SK-N-SH (cell line): ENCODE results near the gene CAV1.

ENCODE experiments used
- CTCF ChIP-seq: fragments of 200-600 bp; sonication (generic); IDR thresholded peaks from 2 replicates; pipeline ENCODE4 v1.6.1; 2017; ENCODE audit warnings: antibody characterized with exemption, mild to moderate bottlenecking, moderate library complexity
- EP300 ChIP-seq, 2 experiments: IDR thresholded peaks; 2 replicates each; pipeline versions ENCODE4 v1.4.0 to v1.6.1; 2012; ENCODE audit warnings: borderline replicate concordance in 1 of 2, low read depth in 1 of 2, low read length in 1 of 2
- EZH2phosphoT487 ChIP-seq: fragments of 200-600 bp; sonication (generic); IDR thresholded peaks from 2 replicates; pipeline ENCODE4 v1.6.1; 2017; ENCODE audit warnings: low read depth, mixed run types, mild to moderate bottlenecking, antibody characterized with exemption, moderate library complexity, borderline replicate concordance
- FOXM1 ChIP-seq: IDR thresholded peaks from 2 replicates; pipeline ENCODE4 v1.4.0; 2012; ENCODE audit warnings: low read depth, mild to moderate bottlenecking
- NFIC ChIP-seq: IDR thresholded peaks from 2 replicates; pipeline ENCODE4 v1.4.0; 2012; ENCODE audit warnings: borderline replicate concordance
- POLR2AphosphoS5 ChIP-seq: IDR thresholded peaks from 2 replicates; pipeline ENCODE4 v1.6.1; 2012; ENCODE audit warnings: low read depth, low read length
- RAD21 ChIP-seq: IDR thresholded peaks from 2 replicates; pipeline ENCODE4 v1.6.1; 2012; ENCODE audit warnings: mild to moderate bottlenecking, low read length
- RCOR1 ChIP-seq: fragments of 150-350 bp; IDR thresholded peaks from 2 replicates; pipeline ENCODE4 v1.6.1; 2017; ENCODE audit warnings: antibody characterized with exemption, low read length
- REST ChIP-seq: IDR thresholded peaks from 2 replicates; pipeline ENCODE4 v1.6.1; 2012; ENCODE audit warnings: mild to moderate bottlenecking, low read depth, low read length, moderate library complexity
- SMC3 ChIP-seq: IDR thresholded peaks from 2 replicates; pipeline ENCODE4 v1.6.1; 2012; ENCODE audit warnings: low read depth, low read length, improper control_type of control experiment
- TAF1 ChIP-seq: IDR thresholded peaks from 2 replicates; pipeline ENCODE4 v1.6.1; 2012; ENCODE audit warnings: low read depth, mild to moderate bottlenecking, low read length, moderate library complexity, borderline replicate concordance
- TCF12 ChIP-seq: IDR thresholded peaks from 2 replicates; pipeline ENCODE4 v1.4.0; 2012
- USF2 ChIP-seq: fragments of 150-350 bp; IDR thresholded peaks from 2 replicates; pipeline ENCODE4 v1.6.1; 2017; ENCODE audit warnings: antibody characterized with exemption, low read length, low read depth, borderline replicate concordance

- TF ChIP-seq EZH2phosphoT487, result no peak
- TF ChIP-seq POLR2AphosphoS5, result no peak
- no peak for TF ChIP-seq CTCF
- TF ChIP-seq RAD21, result no peak
- no peak for TF ChIP-seq EP300 (IDR thresholded peaks at IDR 0.05; ENCODE audit: borderline replicate concordance in 1 of 2, low read depth in 1 of 2, low read length in 1 of 2)
- TF ChIP-seq TAF1, result no peak
- TF ChIP-seq FOXM1, result no peak
- no peak for TF ChIP-seq USF2
- TF ChIP-seq SMC3, result no peak
- TF ChIP-seq RCOR1, result no peak
- no peak for TF ChIP-seq REST
- no peak for TF ChIP-seq NFIC
- no peak for TF ChIP-seq TCF12
These were observed 36.8 kb upstream of the CAV1 start for GRCh38 chr7:116487907-116488521.
